Mesodermal cell (in vitro differentiated cells): ENCODE data around the gene RFX1.
"Not testable (repeated sequence)": the region's sequence is repeated elsewhere in the genome, so short reads cannot be mapped to it uniquely, and the experiment has no call there.

Experiments
- H3K27ac ChIP-seq: 2 replicates; pipeline ENCODE4 v1.7.0; 2013; ENCODE audit warnings: mild to moderate bottlenecking, low read depth, low read length, moderate library complexity; ENCODE audit not compliant: severe bottlenecking
- H3K36me3 ChIP-seq: 2 replicates; pipeline ENCODE4 v1.7.1; 2013; ENCODE audit warnings: mild to moderate bottlenecking, low read length, moderate library complexity; ENCODE audit not compliant: control insufficient read depth, insufficient read depth
- H3K4me1 ChIP-seq: one replicate; pipeline ENCODE4 v1.7.1; 2013; ENCODE audit warnings: mild to moderate bottlenecking, low read length; ENCODE audit not compliant: insufficient read depth, control insufficient read depth, poor library complexity, severe bottlenecking
- H3K4me3 ChIP-seq: 2 replicates; pipeline ENCODE4 v1.7.0; 2013; ENCODE audit warnings: low read length, control low read depth, mild to moderate bottlenecking; ENCODE audit not compliant: insufficient read depth, poor library complexity, severe bottlenecking; ENCODE audit errors: extremely low read depth
- H3K9me3 ChIP-seq: 2 replicates; pipeline ENCODE4 v1.7.1; 2013; ENCODE audit warnings: mild to moderate bottlenecking, low read length, moderate library complexity; ENCODE audit not compliant: control insufficient read depth
- WGBS, 2 experiments: methylation state at CpG; one replicate each; pipeline ENCODE4 v1.1.5; 2013; ENCODE audit warnings: missing lambda C conversion rate in 2 of 2; ENCODE audit not compliant: insufficient coverage in 2 of 2; 5-methylcytosine and 5-hydroxymethylcytosine counted together

The RFX1 gene

GRCh38 chr19:13930402-13930801 lies 75.7 kb downstream of the RFX1 start:
- Histone ChIP-seq H3K4me3 (no peak overlapping the region), H3K9me3 (no peaks in the 10 kb centered on the region), H3K4me1 (no peaks in the 10 kb centered on the region), H3K36me3 (peaks cover 21% of the 10 kb centered on the region), H3K27ac (no peak overlapping the region)
- 92 to 93% methylated on average over 13 to 17 of the region's 17 CpGs for WGBS, 2 experiments

- WGBS, 2 experiments, result 90 to 92% methylated on average over 11 to 12 of the region's 17 CpGs
Observed at GRCh38 chr19:13929956-13930355, 76.2 kb downstream of the RFX1 start.

GRCh38 chr19:13929340-13929739 lies 76.8 kb downstream of the RFX1 start:
- WGBS, 2 experiments, result 96 to 98% methylated on average over 4 to 9 of the region's 12 CpGs
- H3K4me3 ChIP-seq, result no peak overlapping the region
- no peaks in the 10 kb centered on the region for H3K9me3 ChIP-seq
- no peaks in the 10 kb centered on the region for H3K4me1 ChIP-seq
- peaks cover 28% of the 10 kb centered on the region for H3K36me3 ChIP-seq
- no peak overlapping the region for H3K27ac ChIP-seq

More at GRCh38 chr19:13929956-13930355, 76.2 kb downstream of the RFX1 start:
- Histone ChIP-seq H3K9me3 (no peaks in the 10 kb centered on the region), H3K4me3 (no peak overlapping the region), H3K27ac (no peak overlapping the region), H3K4me1 (no peaks in the 10 kb centered on the region), H3K36me3 (peaks cover 26% of the 10 kb centered on the region)

DNA sequence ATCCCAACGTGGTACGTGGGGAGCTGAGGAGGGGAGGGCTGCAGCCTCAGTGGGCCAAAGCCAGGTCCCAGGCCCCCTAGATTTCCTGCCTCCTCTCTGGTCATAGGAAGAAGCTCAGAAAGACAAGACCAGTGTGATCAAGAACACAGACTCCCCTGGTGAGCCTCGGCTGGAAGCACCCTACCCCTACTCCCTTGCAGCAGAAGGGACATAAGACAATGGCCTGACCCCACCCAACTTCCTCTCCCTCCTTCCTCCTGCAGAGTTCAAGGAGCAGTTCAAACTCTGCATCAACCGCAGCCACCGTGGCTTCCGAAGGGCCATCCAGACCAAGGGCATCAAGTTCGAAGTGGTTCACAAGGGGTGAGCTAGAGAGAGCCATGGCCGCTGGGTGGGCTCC lies 79.4 kb downstream of the RFX1 start:
- H3K27ac ChIP-seq, result no peak overlapping the region
- WGBS, 2 experiments, result 98 to 100% methylated on average over 1 to 5 of the region's 8 CpGs
- H3K4me3 ChIP-seq, result no peak overlapping the region
- H3K4me1 ChIP-seq, result no peaks in the 10 kb centered on the region
- no peaks in the 10 kb centered on the region for H3K9me3 ChIP-seq
- peaks cover 35% of the 10 kb centered on the region for H3K36me3 ChIP-seq

DNA sequence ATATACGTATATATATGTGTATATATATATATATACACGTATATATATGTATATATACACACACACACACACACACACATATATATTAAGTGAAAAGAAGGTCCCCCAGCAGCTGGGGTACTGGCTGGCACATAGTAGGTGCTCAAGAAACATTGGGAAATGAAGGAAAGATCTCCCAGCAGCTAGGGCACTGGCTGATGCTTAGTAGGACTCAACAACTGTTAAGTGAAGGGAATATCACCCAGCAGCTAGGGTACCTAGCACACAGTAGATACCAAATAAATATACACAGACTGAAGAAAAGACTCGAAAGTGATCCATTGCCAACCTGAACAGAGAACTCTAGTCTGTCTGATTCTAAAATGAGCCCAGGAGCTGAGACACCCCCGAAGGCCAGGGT lies 80.1 kb downstream of the RFX1 start:
- H3K9me3 ChIP-seq, result peaks cover under 1% of the 10 kb centered on the region
- no peak overlapping the region for H3K4me3 ChIP-seq
- no peaks in the 10 kb centered on the region for H3K4me1 ChIP-seq
- 93% methylated on average over 2 of the region's 4 CpGs for WGBS, 2 experiments
- no peak overlapping the region for H3K27ac ChIP-seq
- peaks cover 42% of the 10 kb centered on the region for H3K36me3 ChIP-seq

GRCh38 chr19:13923194-13923987 lies 82.7 kb downstream of the RFX1 start:
- 95 to 97% methylated on average over 20 to 21 of the region's 28 CpGs for WGBS, 2 experiments
- Histone ChIP-seq H3K27ac (no peak overlapping the region), H3K4me1 (no peaks in the 10 kb centered on the region), H3K9me3 (peaks cover 3% of the 10 kb centered on the region), H3K36me3 (peaks cover 64% of the 10 kb centered on the region), H3K4me3 (no peak overlapping the region)

GRCh38 chr19:13922118-13922517 lies 84.0 kb downstream of the RFX1 start:
- peaks cover 63% of the 10 kb centered on the region for H3K36me3 ChIP-seq
- H3K4me1 ChIP-seq, H3K27ac ChIP-seq, H3K4me3 ChIP-seq, H3K9me3 ChIP-seq: not testable (repeated sequence)
- 90 to 97% methylated on average over 2 to 3 of the region's 6 CpGs for WGBS, 2 experiments

- Histone ChIP-seq H3K36me3 (peaks cover 54% of the 10 kb centered on the region), H3K27ac (no peak overlapping the region), H3K4me3 (no peak overlapping the region), H3K4me1 (no peaks in the 10 kb centered on the region), H3K9me3 (peaks cover 3% of the 10 kb centered on the region)
- WGBS, 2 experiments, result 87 to 100% methylated on average over 1 to 2 of the region's 2 CpGs
Observed at GRCh38 chr19:13920940-13921747, 85.0 kb downstream of the RFX1 start.

- WGBS, 2 experiments, result 91 to 95% methylated on average over 9 to 11 of the region's 11 CpGs
- Histone ChIP-seq H3K4me3 (no peak overlapping the region), H3K4me1 (no peaks in the 10 kb centered on the region), H3K9me3 (peaks cover 3% of the 10 kb centered on the region), H3K36me3 (peaks cover 58% of the 10 kb centered on the region), H3K27ac (no peak overlapping the region)
Observed at GRCh38 chr19:13920524-13920923, 85.6 kb downstream of the RFX1 start.

GRCh38 chr19:13918726-13919411 lies 87.3 kb downstream of the RFX1 start:
- WGBS, 2 experiments, result 94 to 97% methylated on average over 25 to 29 of the region's 34 CpGs

More at GRCh38 chr19:13918726-13919411, 87.3 kb downstream of the RFX1 start:
- Histone ChIP-seq H3K4me3 (no peak overlapping the region), H3K4me1 (no peaks in the 10 kb centered on the region), H3K27ac (no peak overlapping the region), H3K9me3 (peaks cover 3% of the 10 kb centered on the region), H3K36me3 (peaks cover 60% of the 10 kb centered on the region)
